Motor neuron (in vitro differentiated cells): ENCODE results near the gene SNAPC4. TPM values are rescaled to one million over a fixed set of nuclear protein-coding genes. Genes with fewer than 3 reads are reported as not detected.
"Not testable (repeated sequence)": the region's sequence is repeated elsewhere in the genome, so short reads cannot be mapped to it uniquely, and the experiment has no call there.

Experiments
- ATAC-seq, 8 experiments: fragments of 200-7000 bp; cut with Tn5 transposase; replicated peaks in 6 of 8; 2 replicates each; pipeline ENCODE4 v1.8.0; 2021; ENCODE audit warnings: mild to moderate bottlenecking in 8 of 8, moderate library complexity in 8 of 8
- H3K27ac ChIP-seq, 2 donors: fragments of 250-450 bp; sonication (Bioruptor Pico); 2 replicates each; pipeline ENCODE4 v1.9.0; 2021; ENCODE audit warnings: antibody characterized with exemption in 2 of 2, mild to moderate bottlenecking in 2 of 2, moderate library complexity in 1 of 2
- H3K4me1 ChIP-seq, 2 donors: fragments of 250-450 bp; sonication (Bioruptor Pico); replicated peaks in 1 of 2; 2 replicates each; pipeline ENCODE4 v1.6.1; 2021; ENCODE audit warnings: antibody characterized with exemption in 2 of 2, mild to moderate bottlenecking in 2 of 2, moderate library complexity in 1 of 2
- H3K4me3 ChIP-seq, 5 donors: fragments of 250-450 bp; sonication (Bioruptor Pico); 2 replicates each; pipeline ENCODE4 v1.9.0; 2021; ENCODE audit warnings: antibody characterized with exemption in 5 of 5, mild to moderate bottlenecking in 5 of 5, moderate library complexity in 4 of 5
- WGBS, 10 experiments: fragments of 450-650 bp; shearing (Covaris generic); methylation state at CpG; one replicate each; pipeline ENCODE4 v1.0.0; 2022; 5-methylcytosine and 5-hydroxymethylcytosine counted together
- in situ Hi-C, 9 experiments: fragments of 400-800 bp; cut with MboI; loops; one replicate each; pipeline ENCODE4 v1.15.0; 2021; ENCODE audit warnings: low sequenced_read_pairs in 9 of 9, low pct_unique_long_range_greater_than_20kb in 2 of 9; ENCODE audit not compliant: unreplicated experiment in 9 of 9
- total RNA-seq, 8 experiments: library from RNA; unstranded; fragments of 300-600 nt; gene quantifications; 2 replicates each; pipeline versions ENCODE4 v1.2.3 to v1.2.4, GENCODE V29; 2022

Gene SNAPC4
- total RNA-seq, 8 experiments from 2014 or later, result 4.0 to 14.1 (median 7.3) TPM

DNA sequence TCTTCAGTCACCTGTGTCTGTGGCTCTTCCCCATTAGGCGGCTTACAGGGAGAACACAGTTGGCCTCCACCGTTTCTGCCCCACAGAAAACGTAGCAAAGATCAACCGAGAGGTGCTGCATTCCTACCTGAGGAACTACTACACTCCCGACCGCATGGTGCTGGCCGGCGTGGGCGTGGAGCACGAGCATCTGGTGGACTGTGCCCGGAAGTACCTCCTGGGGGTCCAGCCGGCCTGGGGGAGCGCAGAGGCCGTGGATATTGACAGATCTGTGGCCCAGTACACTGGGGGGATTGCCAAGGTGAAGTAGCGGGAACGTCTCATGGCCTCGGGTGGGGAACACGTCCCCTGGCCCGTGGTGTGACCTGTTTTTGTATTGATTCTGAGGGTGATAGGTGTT is 16.9 kb upstream of the SNAPC4 start:
- Histone ChIP-seq H3K4me3 (no peak overlapping the region), H3K4me1 (peaks cover 0 to 1% of the 10 kb centered on the region in 2 donors), H3K27ac (no peak overlapping the region)
- WGBS, 10 experiments, result 70 to 97% (median 92%) methylated on average over 2 to 19 of the region's 19 CpGs; no CpG with 5 or more reads in 3 of the 10 experiments
- ATAC-seq, result peak in 1 of 8 experiments; percentile 10
- in situ Hi-C loops, result no loop called here

DNA sequence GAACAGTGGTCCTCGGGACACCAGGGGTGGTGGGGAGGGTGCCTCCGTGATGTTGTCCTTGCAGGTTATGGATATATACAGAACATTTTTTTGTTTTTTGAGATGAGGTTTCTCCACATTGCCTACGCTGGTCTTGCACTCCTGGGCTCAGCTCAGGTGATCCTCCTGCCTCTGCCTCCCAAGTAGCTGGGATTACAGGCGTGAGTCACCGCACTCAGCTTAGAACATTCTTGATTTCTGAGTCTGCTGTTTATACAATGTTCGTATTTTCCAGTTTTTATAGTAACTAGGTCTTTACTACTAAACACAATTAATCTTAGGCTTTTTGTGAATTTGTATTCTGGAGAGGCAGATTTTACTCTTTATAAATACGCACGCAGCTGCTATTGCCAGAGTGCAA is 16.5 kb upstream of the SNAPC4 start:
- WGBS, 10 experiments, result 83 to 100% (median 96%) methylated on average over 1 to 8 of the region's 8 CpGs; no CpG with 5 or more reads in 1 of the 10 experiments
- in situ Hi-C loops, result no loop called here
- Histone ChIP-seq H3K4me1 (peaks cover 3 to 6% of the 10 kb centered on the region in 2 donors), H3K4me3 (no peak overlapping the region), H3K27ac (no peak overlapping the region)
- ATAC-seq, result no peak

DNA sequence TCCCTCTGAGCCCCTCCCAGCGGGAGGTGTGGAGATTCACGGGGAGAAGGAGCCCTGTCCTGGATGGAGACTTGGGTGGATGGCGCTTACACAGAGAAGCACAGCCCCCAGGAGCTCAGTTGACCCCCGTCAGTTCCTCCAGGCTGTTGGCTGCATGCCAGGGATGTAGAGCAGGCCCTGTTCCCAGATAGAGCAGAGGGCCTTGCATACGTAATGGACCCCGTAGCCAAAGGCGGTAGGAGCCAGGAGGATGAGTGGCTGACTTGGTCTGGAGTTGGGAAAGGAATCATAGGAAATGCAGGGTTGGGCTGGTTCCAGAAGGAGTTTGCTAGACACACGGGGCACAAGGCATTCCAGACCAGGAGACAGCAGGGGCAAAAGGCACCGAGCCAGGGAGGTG is 13.0 kb upstream of the SNAPC4 start:
- WGBS, 10 experiments, result 40 to 91% (median 72%) methylated on average over 1 to 6 of the region's 9 CpGs; no CpG with 5 or more reads in 2 of the 10 experiments
- Histone ChIP-seq H3K4me1 (peaks cover 12 to 14% of the 10 kb centered on the region in 2 donors), H3K27ac (no peak overlapping the region), H3K4me3 (no peak overlapping the region)
- ATAC-seq, result peak in 1 of 8 experiments; percentile 44
- in situ Hi-C loops, result no loop called here

DNA sequence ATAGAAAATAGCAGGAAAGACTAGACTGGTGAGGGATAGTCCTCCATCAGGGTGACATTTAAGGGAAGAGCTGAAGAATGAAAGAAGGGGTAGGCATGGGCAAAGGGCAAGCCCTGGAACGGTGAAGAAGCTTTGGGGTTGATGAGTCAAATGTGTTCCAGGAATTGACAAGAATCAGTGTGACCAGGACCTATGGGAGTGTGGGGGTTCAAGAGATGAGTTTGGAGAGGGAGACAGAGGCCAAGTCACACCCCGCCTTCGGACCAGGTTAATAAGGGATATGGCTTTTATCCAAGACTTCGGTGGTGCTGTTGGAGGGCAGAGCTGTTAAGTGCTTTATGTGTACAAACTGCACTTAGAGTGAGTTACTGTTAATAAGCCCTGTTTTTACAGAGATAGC is 11.4 kb upstream of the SNAPC4 start:
- Histone ChIP-seq H3K4me1 (peaks cover 12 to 14% of the 10 kb centered on the region in 2 donors), H3K27ac (peak overlapping the region; percentile 89 to 98), H3K4me3 (peak overlapping the region; percentile 71 to 98 (median 81))
- ATAC-seq, result no peak
- WGBS, 10 experiments, result 0 to 85% (median 44%) methylated on average over 1 to 4 of the region's 4 CpGs
- in situ Hi-C loops, result no loop called here

GRCh38 chr9:136410500-136411287 is 10.7 kb upstream of the SNAPC4 start, which contains the start of the genes ENTR1 and PMPCA:
Gene ENTR1 (minus strand): TSS chr9:136410614. CDS start chr9:136410397, 217 bp downstream.
Gene PMPCA (plus strand): TSS chr9:136410658. CDS start chr9:136410669, 11 bp downstream.
- in situ Hi-C loops, result no loop called here
- WGBS, 10 experiments, result 0 to 6% (median 0%) methylated on average over 4 to 27 of the region's 83 CpGs; no CpG with 5 or more reads in 1 of the 10 experiments

DNA sequence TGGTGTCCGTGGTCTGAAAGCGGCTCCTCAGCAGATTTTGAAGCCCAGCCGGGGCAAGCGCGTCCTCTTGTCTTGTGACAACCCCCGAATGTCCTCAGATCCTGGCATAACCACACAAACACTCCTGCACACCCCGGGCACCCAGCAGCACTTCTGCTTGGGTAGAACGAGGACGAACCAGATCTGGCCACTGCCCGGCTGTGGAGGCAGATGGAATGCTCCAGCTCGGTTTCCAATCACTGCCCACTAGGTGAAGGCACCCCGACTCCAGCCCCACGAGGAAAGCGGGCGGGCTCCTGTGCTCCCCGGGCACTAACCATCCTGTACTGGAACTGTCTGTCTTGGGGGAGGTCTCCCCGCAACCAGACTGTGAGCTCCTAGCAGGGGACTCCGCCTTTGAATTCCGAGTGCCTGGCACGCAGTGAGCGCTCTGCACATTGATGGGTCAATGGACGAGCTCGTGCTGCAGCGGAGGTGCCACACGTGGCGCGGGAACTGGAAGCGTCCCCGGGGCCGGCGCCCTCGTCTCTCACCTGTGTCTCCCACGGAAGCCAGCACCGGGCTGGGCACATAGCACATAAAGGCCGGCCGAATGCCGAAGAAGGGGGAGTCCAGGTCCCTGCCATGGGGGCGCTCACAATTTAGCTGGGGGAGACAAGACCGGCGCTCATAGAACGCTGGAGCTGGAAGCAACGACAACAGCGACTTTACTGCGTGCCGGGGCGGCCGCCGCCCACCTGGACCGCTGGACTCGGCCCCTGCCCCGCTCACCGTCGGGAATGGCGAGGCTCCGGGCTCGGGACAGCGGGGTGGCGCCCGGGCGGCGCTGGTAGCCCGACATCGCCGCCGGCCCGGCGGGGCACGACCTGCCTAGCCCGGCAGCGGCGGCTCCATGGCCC is 9.8 kb upstream of the SNAPC4 start:
- H3K27ac ChIP-seq, result peak overlapping the region; percentile 89 to 98
- in situ Hi-C loops, result no loop called here
- peak; percentile 41 to 67 (median 57) for ATAC-seq
- 0 to 52% (median 6%) methylated on average over 1 to 22 of the region's 71 CpGs; no CpG with 5 or more reads in 3 of the 10 experiments for WGBS, 10 experiments
- H3K4me1 ChIP-seq, result peaks cover 12 to 14% of the 10 kb centered on the region in 2 donors
- H3K4me3 ChIP-seq, result peak overlapping the region; percentile 71 to 98 (median 81)

More at GRCh38 chr9:136410500-136411287, 10.7 kb upstream of the SNAPC4 start, which contains the start of the genes ENTR1 and PMPCA:
- ATAC-seq, result peak; percentile 78 to 88 (median 85)
- Histone ChIP-seq H3K4me1 (peaks cover 12 to 14% of the 10 kb centered on the region in 2 donors), H3K27ac (peak within 1 kb of the TSS; percentile 89 to 98), H3K4me3 (peak within 1 kb of the TSS; percentile 71 to 98 (median 81))

- 90 to 100% (median 100%) methylated on average over 1 to 5 of the region's 7 CpGs; no CpG with 5 or more reads in 6 of the 10 experiments for WGBS, 10 experiments
- no peak for ATAC-seq
- Histone ChIP-seq H3K27ac (no peak overlapping the region), H3K4me3 (no peak overlapping the region), H3K4me1 (peaks cover 12 to 14% of the 10 kb centered on the region in 2 donors)
- in situ Hi-C loops, result no loop called here
Measured at GRCh38 chr9:136407911-136408310, 7.9 kb upstream of the SNAPC4 start.

DNA sequence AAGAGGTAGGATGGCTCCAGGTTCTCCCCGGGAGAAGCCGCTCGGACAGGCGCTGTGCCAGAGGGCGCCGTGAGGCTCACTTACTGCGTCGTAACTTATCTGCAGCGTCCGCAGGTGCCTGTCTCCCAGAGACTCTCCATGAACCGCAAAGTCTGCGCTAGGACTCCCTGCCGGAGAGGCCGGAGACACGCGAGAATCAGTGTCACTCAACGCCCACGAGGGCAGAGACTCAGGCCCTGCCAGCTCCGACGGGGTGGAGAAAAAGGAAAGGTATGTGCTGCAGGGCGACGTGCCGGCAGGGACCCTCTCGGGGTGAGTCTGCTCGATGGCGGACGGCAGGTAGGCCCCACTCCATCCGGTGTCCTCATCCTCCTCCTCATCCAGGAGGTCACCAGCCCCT is 7.1 kb upstream of the SNAPC4 start:
- H3K4me1 ChIP-seq, result peaks cover 12 to 14% of the 10 kb centered on the region in 2 donors
- H3K4me3 ChIP-seq, ATAC-seq, in situ Hi-C loops, H3K27ac ChIP-seq: not testable (repeated sequence)
- WGBS, 10 experiments, result 93 to 100% (median 96%) methylated on average over 5 to 16 of the region's 28 CpGs; no CpG with 5 or more reads in 7 of the 10 experiments

GRCh38 chr9:136405904-136406303 is 5.9 kb upstream of the SNAPC4 start:
- H3K4me3 ChIP-seq, H3K27ac ChIP-seq, H3K4me1 ChIP-seq, ATAC-seq, in situ Hi-C loops: not testable (repeated sequence)
- WGBS, 10 experiments, result 95 to 100% (median 100%) methylated on average over 2 to 7 of the region's 10 CpGs; no CpG with 5 or more reads in 7 of the 10 experiments

DNA sequence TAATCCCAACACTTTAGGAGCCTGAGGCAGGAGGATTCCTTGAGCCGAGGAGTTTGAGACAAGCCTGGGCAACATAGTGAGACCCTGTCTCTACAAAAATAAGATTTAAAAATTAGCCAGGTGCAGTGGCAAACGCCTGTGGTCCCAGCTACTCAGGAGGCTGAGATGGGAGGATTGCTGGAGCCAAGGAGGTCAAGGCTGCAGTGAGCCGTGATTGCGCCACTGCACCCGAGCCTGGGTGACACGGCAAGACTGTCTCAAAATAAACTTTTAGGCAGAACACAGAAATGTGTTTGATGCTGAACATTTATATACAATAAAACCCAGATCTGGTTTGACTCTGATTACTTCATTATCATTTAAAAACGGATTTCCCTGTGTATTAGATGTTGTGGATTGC is 5.5 kb upstream of the SNAPC4 start:
- in situ Hi-C loops, result no loop called here
- no peak for ATAC-seq
- Histone ChIP-seq H3K27ac (no peak overlapping the region), H3K4me1 (peaks cover 9 to 11% of the 10 kb centered on the region in 2 donors), H3K4me3 (no peak overlapping the region)
- WGBS, 10 experiments, result 20 to 100% (median 67%) methylated on average over 1 to 6 of the region's 7 CpGs; no CpG with 5 or more reads in 1 of the 10 experiments

GRCh38 chr9:136404801-136405136 is 4.8 kb upstream of the SNAPC4 start:
- in situ Hi-C loops, result no loop called here
- 95 to 100% (median 100%) methylated on average over 1 to 8 of the region's 14 CpGs; no CpG with 5 or more reads in 5 of the 10 experiments for WGBS, 10 experiments
- ATAC-seq, result no peak
- no peak overlapping the region for H3K4me3 ChIP-seq
- no peak overlapping the region for H3K27ac ChIP-seq
- peaks cover 12 to 14% of the 10 kb centered on the region in 2 donors for H3K4me1 ChIP-seq

- Histone ChIP-seq H3K4me1 (peaks cover 8 to 9% of the 10 kb centered on the region in 2 donors), H3K27ac (no peak overlapping the region), H3K4me3 (no peak overlapping the region)
- WGBS, 10 experiments, result 89 to 100% (median 93%) methylated on average over 2 to 9 of the region's 32 CpGs; no CpG with 5 or more reads in 3 of the 10 experiments
- ATAC-seq, result no peak
- in situ Hi-C loops, result no loop called here
Measured at GRCh38 chr9:136403915-136404800, 4.2 kb upstream of the SNAPC4 start.
